ENCODE results near the gene RASAL2.

The RASAL2 gene

DNA sequence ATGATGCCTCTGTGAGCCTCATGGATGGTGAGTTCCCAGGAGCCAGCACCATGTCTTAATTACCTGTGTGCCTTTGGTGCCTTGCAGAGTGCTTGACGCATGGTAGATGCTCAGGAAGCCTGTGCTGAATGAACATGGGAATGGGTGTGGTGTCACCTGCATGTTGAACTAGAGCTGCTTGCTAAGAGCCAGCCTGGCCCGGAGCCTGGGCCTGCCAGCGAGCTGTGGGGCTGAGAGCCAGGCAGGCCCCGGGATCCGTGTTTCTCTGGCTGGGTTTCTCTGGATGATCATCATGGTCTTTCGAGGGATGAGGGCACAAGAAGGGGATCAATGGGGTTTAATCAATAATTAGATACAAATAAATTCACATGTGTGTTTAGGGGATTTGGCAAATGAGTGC lies 412.3 kb downstream of the RASAL2 start:
- DNase-seq (ENCODE audit: extremely low spot score) = no peak
- ChIA-PET CTCF (interaction anchor here (0.6 kb wide), 2 partner anchors 31 to 209 kb away, joined by 3 to 4 read pairs; no protein-coding TSS in a partner anchor), POLR2A (no interaction called here)
- TF ChIP-seq FOXM1 (IDR thresholded peaks at IDR 0.05; ENCODE audit: borderline replicate concordance) (no peak), L3MBTL2 (conservative IDR thresholded peaks at IDR 0.05) (no peak), CTBP1 (IDR thresholded peaks at IDR 0.05; ENCODE audit: borderline replicate concordance) (no peak), BHLHE40 (IDR thresholded peaks at IDR 0.05; ENCODE audit: borderline replicate concordance) (no peak), SUZ12 (IDR thresholded peaks at IDR 0.05) (no peak), ELF4 (IDR thresholded peaks at IDR 0.05) (no peak), ZNF384 (IDR thresholded peaks at IDR 0.05) (no peak), ARNT (IDR thresholded peaks at IDR 0.05) (no peak), LEF1 (IDR thresholded peaks at IDR 0.05; ENCODE audit: borderline replicate concordance) (no peak)

DNA sequence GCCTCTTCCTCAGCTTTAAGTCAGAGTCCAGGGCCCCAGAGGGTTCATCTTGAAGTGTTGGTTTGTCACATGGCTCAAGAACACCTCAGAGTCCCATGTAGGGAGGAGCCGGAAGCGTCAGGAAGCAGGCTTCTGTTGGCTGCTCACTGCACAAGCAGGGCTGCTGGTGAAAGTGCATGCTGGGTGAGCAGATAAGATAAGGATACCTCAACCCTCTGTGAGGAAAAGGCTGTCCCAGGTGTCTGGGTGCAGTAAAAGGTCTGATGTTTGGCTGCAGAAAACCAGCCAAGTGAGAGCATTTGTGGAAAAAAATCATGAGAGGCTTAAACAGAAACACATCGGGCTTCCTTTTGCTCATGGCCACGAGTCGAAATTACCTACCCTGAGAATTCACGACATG lies 412.8 kb downstream of the RASAL2 start:
- no peak for TF ChIP-seq ELF4 (IDR thresholded peaks at IDR 0.05)
- no peak for TF ChIP-seq L3MBTL2 (conservative IDR thresholded peaks at IDR 0.05)
- no peak for TF ChIP-seq SUZ12 (IDR thresholded peaks at IDR 0.05)
- no peak for TF ChIP-seq FOXM1 (IDR thresholded peaks at IDR 0.05; ENCODE audit: borderline replicate concordance)
- TF ChIP-seq FOXK2 (IDR thresholded peaks at IDR 0.05) = no peak
- TF ChIP-seq ARNT (IDR thresholded peaks at IDR 0.05) = no peak
- TF ChIP-seq HDGF (IDR thresholded peaks at IDR 0.05; ENCODE audit: borderline replicate concordance) = no peak
- no peak for TF ChIP-seq CTBP1 (IDR thresholded peaks at IDR 0.05; ENCODE audit: borderline replicate concordance)
- TF ChIP-seq, protein P1, sequence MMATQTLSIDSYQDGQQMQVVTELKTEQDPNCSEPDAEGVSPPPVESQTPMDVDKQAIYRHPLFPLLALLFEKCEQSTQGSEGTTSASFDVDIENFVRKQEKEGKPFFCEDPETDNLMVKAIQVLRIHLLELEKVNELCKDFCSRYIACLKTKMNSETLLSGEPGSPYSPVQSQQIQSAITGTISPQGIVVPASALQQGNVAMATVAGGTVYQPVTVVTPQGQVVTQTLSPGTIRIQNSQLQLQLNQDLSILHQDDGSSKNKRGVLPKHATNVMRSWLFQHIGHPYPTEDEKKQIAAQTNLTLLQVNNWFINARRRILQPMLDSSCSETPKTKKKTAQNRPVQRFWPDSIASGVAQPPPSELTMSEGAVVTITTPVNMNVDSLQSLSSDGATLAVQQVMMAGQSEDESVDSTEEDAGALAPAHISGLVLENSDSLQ (IDR thresholded peaks at IDR 0.05) = no peak
- no peak for TF ChIP-seq ZNF384 (IDR thresholded peaks at IDR 0.05)
- no peak for TF ChIP-seq NFRKB (IDR thresholded peaks at IDR 0.05)
- TF ChIP-seq SP1 (IDR thresholded peaks at IDR 0.05) = no peak
- no peak for TF ChIP-seq LEF1 (IDR thresholded peaks at IDR 0.05; ENCODE audit: borderline replicate concordance)
- no peak for TF ChIP-seq TARDBP (IDR thresholded peaks at IDR 0.05)
- CTCF ChIA-PET = no interaction called here
- POLR2A ChIA-PET = no interaction called here
- no peak for DNase-seq (ENCODE audit: extremely low spot score)

DNA sequence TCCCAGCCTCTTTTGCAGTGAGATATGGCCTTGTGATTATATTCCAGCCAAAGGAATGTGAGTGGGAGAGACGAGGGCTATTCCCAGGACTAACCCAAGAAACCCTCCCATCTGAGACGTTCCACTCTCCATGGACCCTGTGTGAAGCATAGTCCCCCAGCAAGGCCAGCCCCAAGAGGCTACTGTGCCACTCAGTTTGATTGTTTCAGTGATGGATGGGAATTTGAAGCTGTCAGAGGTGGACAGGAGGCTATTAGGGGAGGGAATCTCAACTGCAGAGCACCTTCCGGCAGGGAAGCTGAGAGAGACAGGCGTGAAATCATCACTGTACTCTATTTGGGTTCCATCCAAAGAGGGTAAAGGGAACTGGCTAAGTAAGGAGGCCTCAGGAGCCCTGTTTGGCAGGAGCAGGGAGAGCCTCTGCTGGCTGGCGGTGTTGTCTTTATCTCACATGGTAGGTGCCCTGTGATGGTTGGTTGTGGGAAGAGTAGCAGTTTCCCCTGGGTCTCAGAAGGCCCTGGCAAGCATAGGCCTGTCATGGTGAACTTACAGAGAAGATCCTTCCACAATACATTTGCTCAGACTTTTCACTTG lies 415.6 kb downstream of the RASAL2 start:
- POLR2A ChIA-PET = no interaction called here
- CTCF ChIA-PET = interaction anchor here (0.5 to 1.1 kb wide), 2 partner anchors 209 to 292 kb away, joined by 3 read pairs; no protein-coding TSS in a partner anchor
- TF ChIP-seq NFRKB (IDR thresholded peaks at IDR 0.05) (no peak), L3MBTL2 (conservative IDR thresholded peaks at IDR 0.05) (no peak), SUZ12 (IDR thresholded peaks at IDR 0.05) (no peak), FOXM1 (IDR thresholded peaks at IDR 0.05; ENCODE audit: borderline replicate concordance) (no peak), SP1 (IDR thresholded peaks at IDR 0.05) (no peak), CTBP1 (IDR thresholded peaks at IDR 0.05; ENCODE audit: borderline replicate concordance) (no peak), TARDBP (IDR thresholded peaks at IDR 0.05) (no peak), ZNF384 (IDR thresholded peaks at IDR 0.05) (no peak), ELF4 (IDR thresholded peaks at IDR 0.05) (no peak), BHLHE40 (IDR thresholded peaks at IDR 0.05; ENCODE audit: borderline replicate concordance) (no peak), FOXK2 (IDR thresholded peaks at IDR 0.05) (no peak), FOXA1 (IDR thresholded peaks at IDR 0.05) (no peak), ARNT (IDR thresholded peaks at IDR 0.05) (no peak)
- no peak for DNase-seq (ENCODE audit: extremely low spot score)

DNA sequence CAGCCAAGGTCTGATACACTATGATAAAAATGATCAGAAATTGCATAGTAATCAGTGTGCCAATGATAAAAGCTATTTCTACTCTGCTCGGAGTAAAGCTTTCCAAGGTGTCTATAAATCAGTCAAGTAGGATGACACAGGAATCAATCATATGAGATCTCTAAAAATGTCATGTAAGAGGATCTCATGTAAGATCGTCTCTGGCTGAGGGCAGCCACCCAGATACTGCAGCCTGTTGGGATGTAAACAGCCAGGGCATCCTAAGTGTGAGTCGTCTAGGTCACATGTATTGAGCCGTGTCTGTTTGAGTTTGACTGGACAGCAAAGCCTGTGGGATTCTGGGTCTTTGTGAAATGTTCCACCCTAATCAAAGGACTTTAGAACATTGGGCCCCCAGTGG lies 416.3 kb downstream of the RASAL2 start:
- CTCF ChIA-PET = interaction anchor here (0.5 kb wide), 1 partner anchor 292 kb away, joined by 3 read pairs; no protein-coding TSS in a partner anchor
- DNase-seq (ENCODE audit: extremely low spot score) = no peak
- no peak for TF ChIP-seq TARDBP (IDR thresholded peaks at IDR 0.05)
- no peak for TF ChIP-seq FOXK2 (IDR thresholded peaks at IDR 0.05)
- no peak for TF ChIP-seq NFRKB (IDR thresholded peaks at IDR 0.05)
- TF ChIP-seq CTBP1 (IDR thresholded peaks at IDR 0.05; ENCODE audit: borderline replicate concordance) = no peak
- TF ChIP-seq SP1 (IDR thresholded peaks at IDR 0.05) = no peak
- no peak for TF ChIP-seq FOXM1 (IDR thresholded peaks at IDR 0.05; ENCODE audit: borderline replicate concordance)
- TF ChIP-seq L3MBTL2 (conservative IDR thresholded peaks at IDR 0.05) = no peak
- no peak for TF ChIP-seq BHLHE40 (IDR thresholded peaks at IDR 0.05; ENCODE audit: borderline replicate concordance)
- no peak for TF ChIP-seq ELF4 (IDR thresholded peaks at IDR 0.05)
- TF ChIP-seq LEF1 (IDR thresholded peaks at IDR 0.05; ENCODE audit: borderline replicate concordance) = no peak
- no peak for TF ChIP-seq ARNT (IDR thresholded peaks at IDR 0.05)
- no peak for TF ChIP-seq ZNF384 (IDR thresholded peaks at IDR 0.05)
- TF ChIP-seq FOXA1 (IDR thresholded peaks at IDR 0.05) = no peak
- TF ChIP-seq SUZ12 (IDR thresholded peaks at IDR 0.05) = no peak
- TF ChIP-seq, protein P1 (IDR thresholded peaks at IDR 0.05) = no peak
- TF ChIP-seq HDGF (IDR thresholded peaks at IDR 0.05; ENCODE audit: borderline replicate concordance) = no peak
- POLR2A ChIA-PET = no interaction called here

DNA sequence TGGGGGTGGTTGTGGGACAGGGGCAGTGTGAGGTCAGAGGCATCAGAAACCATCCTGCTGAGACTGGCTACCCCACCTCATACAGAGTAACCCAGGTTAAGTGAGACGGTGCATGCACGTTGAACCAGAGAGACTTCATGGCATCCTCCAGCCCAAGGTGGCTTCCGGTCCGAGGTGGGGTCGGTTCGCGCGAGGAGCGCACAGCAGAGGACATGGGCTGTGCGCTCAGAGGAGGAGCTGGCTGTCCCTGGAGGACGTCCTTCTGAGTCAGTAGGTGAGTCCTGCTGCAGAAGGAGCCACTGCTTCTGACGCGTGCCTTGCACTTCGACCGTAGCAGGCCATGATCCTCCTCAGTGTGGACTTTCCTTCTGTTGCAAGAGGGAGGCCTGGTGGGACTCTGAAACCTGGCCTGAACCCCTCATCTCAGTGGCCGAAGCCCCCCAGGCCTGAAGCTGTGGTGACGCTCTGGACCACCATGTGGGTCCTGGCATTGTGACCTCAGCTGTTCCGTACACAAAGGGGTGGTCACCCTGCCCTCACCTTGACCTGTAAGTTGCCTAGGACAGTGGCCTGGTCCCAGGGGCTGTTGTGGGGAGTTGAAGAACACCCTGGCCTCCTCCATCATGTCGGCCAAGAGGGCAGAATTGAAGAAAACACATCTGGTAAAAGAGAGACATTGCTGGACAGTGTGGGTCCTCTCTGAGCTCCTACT lies 418.8 kb downstream of the RASAL2 start, which contains the start of gene TEX35:
Gene TEX35 (plus strand): TSS at position 544 of the 712 bp plus-strand sequence. CDS start 80 bp downstream, at position 624.
- ChIA-PET POLR2A (no interaction called here), CTCF (interaction anchor here (1.5 kb wide), 1 partner anchor 11 kb away, joined by 4 read pairs; no protein-coding TSS in a partner anchor)
- DNase-seq (ENCODE audit: extremely low spot score) = no peak
- TF ChIP-seq SUZ12 (IDR thresholded peaks at IDR 0.05) = no peak
- TF ChIP-seq FOXK2 (IDR thresholded peaks at IDR 0.05) = no peak
- TF ChIP-seq BHLHE40 (IDR thresholded peaks at IDR 0.05; ENCODE audit: borderline replicate concordance) = no peak
- no peak for TF ChIP-seq CTBP1 (IDR thresholded peaks at IDR 0.05; ENCODE audit: borderline replicate concordance)
- TF ChIP-seq SP1 (IDR thresholded peaks at IDR 0.05) = no peak
- TF ChIP-seq ARNT (IDR thresholded peaks at IDR 0.05) = no peak
- TF ChIP-seq L3MBTL2 (conservative IDR thresholded peaks at IDR 0.05) = no peak
- TF ChIP-seq FOXM1 (IDR thresholded peaks at IDR 0.05; ENCODE audit: borderline replicate concordance) = no peak
- no peak for TF ChIP-seq ZNF384 (IDR thresholded peaks at IDR 0.05)
- no peak for TF ChIP-seq HDGF (IDR thresholded peaks at IDR 0.05; ENCODE audit: borderline replicate concordance)
- no peak for TF ChIP-seq FOXA1 (IDR thresholded peaks at IDR 0.05)
- no peak for TF ChIP-seq ELF4 (IDR thresholded peaks at IDR 0.05)
- TF ChIP-seq, protein P1 (IDR thresholded peaks at IDR 0.05) = no peak
- no peak for TF ChIP-seq LEF1 (IDR thresholded peaks at IDR 0.05; ENCODE audit: borderline replicate concordance)

Measured in HEK293T (cell line).